ENCODE data around the gene PPIE. TPM values are rescaled to one million over a fixed set of nuclear protein-coding genes. Genes with fewer than 3 reads are reported as not detected.

PPIE gene
- polyA plus RNA-seq, 1 of the 3 experiments (the other 2 are of a cell fraction): 78.4 TPM

DNA sequence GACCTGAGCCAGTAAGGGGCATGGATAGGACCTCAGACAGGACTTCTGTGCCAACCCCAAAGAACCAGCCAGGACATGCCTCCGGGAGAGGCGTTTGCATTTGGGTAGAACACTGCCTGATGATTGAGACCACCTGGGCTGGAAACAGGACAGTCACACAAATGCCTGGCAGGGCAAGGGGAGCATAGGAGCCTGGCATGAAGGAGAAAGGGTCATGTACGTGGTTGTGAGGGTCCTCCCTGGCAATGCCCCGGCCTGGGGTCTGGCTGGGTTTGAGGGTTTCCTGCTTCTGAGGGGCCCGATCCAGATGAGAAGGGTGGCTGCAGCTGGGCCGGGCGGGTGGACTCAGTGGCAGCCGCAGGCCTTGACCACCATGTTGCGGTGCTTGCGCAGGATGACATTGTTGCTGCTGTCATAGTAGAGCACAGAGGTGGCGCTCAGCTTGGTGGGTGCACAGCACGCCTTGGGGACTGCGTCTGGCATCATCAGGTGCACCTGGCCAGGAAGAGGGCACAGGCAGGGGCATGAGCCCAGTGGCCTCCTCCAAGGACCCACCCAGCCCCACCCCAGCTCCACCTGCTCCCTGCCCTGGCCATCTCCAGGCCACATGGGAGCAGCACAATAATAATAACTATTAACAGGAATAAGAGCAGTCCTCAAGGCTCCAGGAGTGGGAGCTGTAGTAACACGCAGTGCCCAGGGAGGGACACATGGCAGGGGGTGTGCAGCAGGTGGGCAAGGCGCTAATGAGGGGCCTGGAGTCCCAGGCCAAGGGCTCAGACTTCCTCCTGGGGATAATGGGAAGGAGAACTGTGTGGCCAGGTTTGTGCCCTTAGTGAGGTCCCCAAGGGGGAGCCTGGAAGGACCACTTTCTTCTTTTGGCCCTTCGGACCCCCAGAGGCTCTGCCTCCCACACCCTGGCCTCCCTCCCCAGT, 21.7 kb downstream of the PPIE start:
- Histone ChIP-seq H3K4me3 (ENCODE audit: low read depth in 2 of 2, low read length in 1 of 2) (no peak overlapping the region), H3K4me2 (no peak overlapping the region), H3K9me3 (no peaks in the 10 kb centered on the region), H3K27me3 (ENCODE audit: insufficient read depth) (no peaks in the 10 kb centered on the region), H4K20me1 (ENCODE audit: insufficient read depth) (no peaks in the 10 kb centered on the region), H3K79me2 (ENCODE audit: insufficient read depth) (no peaks in the 10 kb centered on the region), H3K27ac (ENCODE audit: low read depth in 2 of 2, low read length in 1 of 2) (no peak overlapping the region; a peak in 1 of 4 replicates), H3K9ac (no peak overlapping the region), H3F3A (replicated peaks; ENCODE audit: insufficient read depth) (peaks cover 4% of the 10 kb centered on the region), H3K9me2 (no peaks in the 10 kb centered on the region), H3K4me1 (ENCODE audit: control insufficient read depth in 1 of 2, insufficient read depth in 2 of 2, low read depth in 1 of 2, low read length in 1 of 2) (no peaks in the 10 kb centered on the region; a peak in 1 of 4 replicates), H2AFZ (ENCODE audit: low read depth) (no peak overlapping the region), H3K36me3 (replicated peaks in 1 of 2; ENCODE audit: control insufficient read depth in 1 of 2, insufficient read depth in 2 of 2, low read length in 1 of 2) (peaks cover 15 to 26% of the 10 kb centered on the region in 2 experiments)
- no peak for TF ChIP-seq MXI1 (IDR thresholded peaks at IDR 0.05; ENCODE audit: low read depth, low read length)
- TF ChIP-seq TAF1 (IDR thresholded peaks at IDR 0.05; ENCODE audit: borderline replicate concordance, low read depth, low read length): no peak
- TF ChIP-seq YY1 (IDR thresholded peaks at IDR 0.05; ENCODE audit: low read depth): no peak
- no peak for TF ChIP-seq FOXM1 (IDR thresholded peaks at IDR 0.05; ENCODE audit: low read depth)
- TF ChIP-seq EP300 (IDR thresholded peaks at IDR 0.05; ENCODE audit: borderline replicate concordance in 1 of 2, low read depth in 1 of 2, low read length in 1 of 2): no peak
- TF ChIP-seq ELF1 (IDR thresholded peaks at IDR 0.05): no peak
- TF ChIP-seq FOSL2 (IDR thresholded peaks at IDR 0.05; ENCODE audit: borderline replicate concordance, low read depth): no peak
- TF ChIP-seq, protein P1, sequence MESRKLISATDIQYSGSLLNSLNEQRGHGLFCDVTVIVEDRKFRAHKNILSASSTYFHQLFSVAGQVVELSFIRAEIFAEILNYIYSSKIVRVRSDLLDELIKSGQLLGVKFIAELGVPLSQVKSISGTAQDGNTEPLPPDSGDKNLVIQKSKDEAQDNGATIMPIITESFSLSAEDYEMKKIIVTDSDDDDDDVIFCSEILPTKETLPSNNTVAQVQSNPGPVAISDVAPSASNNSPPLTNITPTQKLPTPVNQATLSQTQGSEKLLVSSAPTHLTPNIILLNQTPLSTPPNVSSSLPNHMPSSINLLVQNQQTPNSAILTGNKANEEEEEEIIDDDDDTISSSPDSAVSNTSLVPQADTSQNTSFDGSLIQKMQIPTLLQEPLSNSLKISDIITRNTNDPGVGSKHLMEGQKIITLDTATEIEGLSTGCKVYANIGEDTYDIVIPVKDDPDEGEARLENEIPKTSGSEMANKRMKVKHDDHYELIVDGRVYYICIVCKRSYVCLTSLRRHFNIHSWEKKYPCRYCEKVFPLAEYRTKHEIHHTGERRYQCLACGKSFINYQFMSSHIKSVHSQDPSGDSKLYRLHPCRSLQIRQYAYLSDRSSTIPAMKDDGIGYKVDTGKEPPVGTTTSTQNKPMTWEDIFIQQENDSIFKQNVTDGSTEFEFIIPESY (IDR thresholded peaks at IDR 0.05; ENCODE audit: borderline replicate concordance, low read depth): no peak
- TF ChIP-seq RXRA (IDR thresholded peaks at IDR 0.05; ENCODE audit: borderline replicate concordance, low read depth): no peak
- TF ChIP-seq, protein P2, sequence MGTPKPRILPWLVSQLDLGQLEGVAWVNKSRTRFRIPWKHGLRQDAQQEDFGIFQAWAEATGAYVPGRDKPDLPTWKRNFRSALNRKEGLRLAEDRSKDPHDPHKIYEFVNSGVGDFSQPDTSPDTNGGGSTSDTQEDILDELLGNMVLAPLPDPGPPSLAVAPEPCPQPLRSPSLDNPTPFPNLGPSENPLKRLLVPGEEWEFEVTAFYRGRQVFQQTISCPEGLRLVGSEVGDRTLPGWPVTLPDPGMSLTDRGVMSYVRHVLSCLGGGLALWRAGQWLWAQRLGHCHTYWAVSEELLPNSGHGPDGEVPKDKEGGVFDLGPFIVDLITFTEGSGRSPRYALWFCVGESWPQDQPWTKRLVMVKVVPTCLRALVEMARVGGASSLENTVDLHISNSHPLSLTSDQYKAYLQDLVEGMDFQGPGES (IDR thresholded peaks at IDR 0.05; ENCODE audit: low read depth, low read length): no peak
- TF ChIP-seq, protein P3, sequence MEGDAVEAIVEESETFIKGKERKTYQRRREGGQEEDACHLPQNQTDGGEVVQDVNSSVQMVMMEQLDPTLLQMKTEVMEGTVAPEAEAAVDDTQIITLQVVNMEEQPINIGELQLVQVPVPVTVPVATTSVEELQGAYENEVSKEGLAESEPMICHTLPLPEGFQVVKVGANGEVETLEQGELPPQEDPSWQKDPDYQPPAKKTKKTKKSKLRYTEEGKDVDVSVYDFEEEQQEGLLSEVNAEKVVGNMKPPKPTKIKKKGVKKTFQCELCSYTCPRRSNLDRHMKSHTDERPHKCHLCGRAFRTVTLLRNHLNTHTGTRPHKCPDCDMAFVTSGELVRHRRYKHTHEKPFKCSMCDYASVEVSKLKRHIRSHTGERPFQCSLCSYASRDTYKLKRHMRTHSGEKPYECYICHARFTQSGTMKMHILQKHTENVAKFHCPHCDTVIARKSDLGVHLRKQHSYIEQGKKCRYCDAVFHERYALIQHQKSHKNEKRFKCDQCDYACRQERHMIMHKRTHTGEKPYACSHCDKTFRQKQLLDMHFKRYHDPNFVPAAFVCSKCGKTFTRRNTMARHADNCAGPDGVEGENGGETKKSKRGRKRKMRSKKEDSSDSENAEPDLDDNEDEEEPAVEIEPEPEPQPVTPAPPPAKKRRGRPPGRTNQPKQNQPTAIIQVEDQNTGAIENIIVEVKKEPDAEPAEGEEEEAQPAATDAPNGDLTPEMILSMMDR (IDR thresholded peaks at IDR 0.05): no peak
- no peak for TF ChIP-seq NFIC (IDR thresholded peaks at IDR 0.05; ENCODE audit: borderline replicate concordance)
- TF ChIP-seq GABPA (IDR thresholded peaks at IDR 0.05; ENCODE audit: low read depth): no peak
- TF ChIP-seq CHD2 (IDR thresholded peaks at IDR 0.05; ENCODE audit: low read length, partially characterized antibody): no peak
- TF ChIP-seq, protein P4, sequence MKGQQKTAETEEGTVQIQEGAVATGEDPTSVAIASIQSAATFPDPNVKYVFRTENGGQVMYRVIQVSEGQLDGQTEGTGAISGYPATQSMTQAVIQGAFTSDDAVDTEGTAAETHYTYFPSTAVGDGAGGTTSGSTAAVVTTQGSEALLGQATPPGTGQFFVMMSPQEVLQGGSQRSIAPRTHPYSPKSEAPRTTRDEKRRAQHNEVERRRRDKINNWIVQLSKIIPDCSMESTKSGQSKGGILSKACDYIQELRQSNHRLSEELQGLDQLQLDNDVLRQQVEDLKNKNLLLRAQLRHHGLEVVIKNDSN (IDR thresholded peaks at IDR 0.05; ENCODE audit: borderline replicate concordance, low read depth): no peak
- no peak for TF ChIP-seq NRF1 (IDR thresholded peaks at IDR 0.05; ENCODE audit: low read depth, low read length)
- TF ChIP-seq, protein P5, sequence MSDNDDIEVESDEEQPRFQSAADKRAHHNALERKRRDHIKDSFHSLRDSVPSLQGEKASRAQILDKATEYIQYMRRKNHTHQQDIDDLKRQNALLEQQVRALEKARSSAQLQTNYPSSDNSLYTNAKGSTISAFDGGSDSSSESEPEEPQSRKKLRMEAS (IDR thresholded peaks at IDR 0.05; ENCODE audit: low read depth): no peak
- no peak for TF ChIP-seq EZH2phosphoT487 (IDR thresholded peaks at IDR 0.05; ENCODE audit: borderline replicate concordance, low read depth)
- ChIA-PET POLR2A (no interaction called here), CTCF (no interaction called here)
- no peak for DNase-seq
- WGBS (ENCODE audit: low lambda C conversion rate): 85% methylated on average over 10 of the region's 16 CpGs

Measured in SK-N-SH (cell line).